ENCODE results near the gene XCL2.
A peak's percentile ranks its signal among the peaks of the same experiment; 100 is the strongest.

XCL2 gene

DNA sequence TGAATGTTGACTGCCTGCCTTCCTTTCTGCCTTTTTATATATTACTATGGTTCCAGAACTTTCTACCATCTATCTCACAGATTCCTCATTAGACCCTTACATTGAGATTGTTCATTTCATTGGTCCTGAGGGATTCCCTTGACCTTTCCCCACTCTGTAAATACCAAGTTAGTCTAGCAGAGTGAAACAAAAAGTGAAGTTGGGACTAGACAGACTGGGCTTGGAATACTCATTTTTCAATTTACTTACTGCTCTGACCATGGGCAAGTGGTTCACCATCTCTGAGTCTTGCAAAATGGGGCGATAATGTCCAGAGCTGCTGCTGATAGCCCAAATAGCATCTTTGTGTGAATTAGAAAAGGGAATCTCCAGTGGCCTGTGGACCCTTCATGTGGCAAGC, 38.8 kb downstream of the XCL2 start:
- H3K4me3 ChIP-seq (ENCODE audit: low read depth, low read length): no peak overlapping the region
- TF ChIP-seq, protein P1, sequence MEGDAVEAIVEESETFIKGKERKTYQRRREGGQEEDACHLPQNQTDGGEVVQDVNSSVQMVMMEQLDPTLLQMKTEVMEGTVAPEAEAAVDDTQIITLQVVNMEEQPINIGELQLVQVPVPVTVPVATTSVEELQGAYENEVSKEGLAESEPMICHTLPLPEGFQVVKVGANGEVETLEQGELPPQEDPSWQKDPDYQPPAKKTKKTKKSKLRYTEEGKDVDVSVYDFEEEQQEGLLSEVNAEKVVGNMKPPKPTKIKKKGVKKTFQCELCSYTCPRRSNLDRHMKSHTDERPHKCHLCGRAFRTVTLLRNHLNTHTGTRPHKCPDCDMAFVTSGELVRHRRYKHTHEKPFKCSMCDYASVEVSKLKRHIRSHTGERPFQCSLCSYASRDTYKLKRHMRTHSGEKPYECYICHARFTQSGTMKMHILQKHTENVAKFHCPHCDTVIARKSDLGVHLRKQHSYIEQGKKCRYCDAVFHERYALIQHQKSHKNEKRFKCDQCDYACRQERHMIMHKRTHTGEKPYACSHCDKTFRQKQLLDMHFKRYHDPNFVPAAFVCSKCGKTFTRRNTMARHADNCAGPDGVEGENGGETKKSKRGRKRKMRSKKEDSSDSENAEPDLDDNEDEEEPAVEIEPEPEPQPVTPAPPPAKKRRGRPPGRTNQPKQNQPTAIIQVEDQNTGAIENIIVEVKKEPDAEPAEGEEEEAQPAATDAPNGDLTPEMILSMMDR (IDR thresholded peaks at IDR 0.05; ENCODE audit: control insufficient read depth, extremely low read depth, insufficient read depth): no peak
- DNase-seq (ENCODE audit: low read depth): no peak

DNA sequence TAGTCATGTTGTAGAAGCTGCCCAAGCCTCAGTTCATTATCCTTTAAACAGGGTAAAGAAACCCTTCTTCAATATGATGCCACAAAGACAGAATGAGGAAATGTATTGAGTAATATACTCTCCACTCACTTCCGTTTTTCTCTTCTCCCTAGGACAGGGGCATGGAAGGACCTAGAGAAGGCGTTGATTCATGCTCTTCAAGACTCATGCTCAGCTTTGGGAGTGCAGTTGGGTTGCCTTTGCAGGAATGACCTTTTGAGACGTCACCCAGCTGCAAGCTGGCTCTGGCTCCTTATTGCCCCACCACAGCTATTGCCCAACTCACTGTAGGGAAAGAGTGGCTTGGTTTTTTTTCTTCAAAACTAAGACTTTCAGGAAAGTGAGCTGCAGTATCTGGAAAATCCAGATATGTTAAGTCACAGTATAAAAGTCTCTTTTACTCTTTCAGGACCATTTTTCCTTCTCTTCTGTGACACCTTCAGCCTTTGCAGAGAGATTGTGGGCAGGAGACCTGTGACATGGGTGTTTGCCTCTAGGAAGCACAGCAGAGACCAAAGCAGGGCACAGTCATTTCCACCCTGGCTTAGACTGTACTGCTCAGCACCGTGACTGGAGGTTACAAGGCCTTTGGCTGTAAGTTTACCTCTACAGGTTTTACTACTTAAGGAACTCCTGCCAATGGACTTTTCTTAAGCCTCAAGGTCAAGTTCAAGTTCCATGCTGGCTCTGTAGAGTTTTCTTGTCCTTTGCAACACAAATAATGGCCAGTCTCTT, 39.5 kb downstream of the XCL2 start:
- DNase-seq (ENCODE audit: low read depth): peak; percentile 10
- H3K4me3 ChIP-seq (ENCODE audit: low read depth, low read length): no peak overlapping the region

DNA sequence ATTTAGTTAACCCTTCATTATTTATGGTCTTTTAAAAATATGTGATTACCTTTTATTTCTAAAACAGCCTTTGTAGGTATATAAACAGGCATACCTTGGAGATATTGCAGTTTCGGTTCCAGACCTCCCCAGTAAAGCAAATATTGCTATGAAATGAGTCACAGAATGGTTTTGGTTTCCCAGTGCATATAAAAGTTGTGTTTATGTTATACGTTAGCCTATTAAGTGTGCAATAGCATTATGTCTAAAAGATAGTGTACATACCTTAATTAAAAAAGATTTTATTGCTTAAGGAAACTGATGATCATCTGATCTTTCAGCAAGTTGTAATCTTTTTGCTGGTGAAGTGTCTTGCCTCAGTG, 44.1 kb downstream of the XCL2 start:
- H3K4me3 ChIP-seq (ENCODE audit: low read depth, low read length): no peak overlapping the region
- peak; percentile 14 for DNase-seq (ENCODE audit: low read depth)
- TF ChIP-seq, protein P1 (IDR thresholded peaks at IDR 0.05; ENCODE audit: control insufficient read depth, extremely low read depth, insufficient read depth): no peak

More for the DNA sequence above, 39.5 kb downstream of the XCL2 start:
- TF ChIP-seq, protein P1 (IDR thresholded peaks at IDR 0.05; ENCODE audit: control insufficient read depth, extremely low read depth, insufficient read depth): no peak

DNA sequence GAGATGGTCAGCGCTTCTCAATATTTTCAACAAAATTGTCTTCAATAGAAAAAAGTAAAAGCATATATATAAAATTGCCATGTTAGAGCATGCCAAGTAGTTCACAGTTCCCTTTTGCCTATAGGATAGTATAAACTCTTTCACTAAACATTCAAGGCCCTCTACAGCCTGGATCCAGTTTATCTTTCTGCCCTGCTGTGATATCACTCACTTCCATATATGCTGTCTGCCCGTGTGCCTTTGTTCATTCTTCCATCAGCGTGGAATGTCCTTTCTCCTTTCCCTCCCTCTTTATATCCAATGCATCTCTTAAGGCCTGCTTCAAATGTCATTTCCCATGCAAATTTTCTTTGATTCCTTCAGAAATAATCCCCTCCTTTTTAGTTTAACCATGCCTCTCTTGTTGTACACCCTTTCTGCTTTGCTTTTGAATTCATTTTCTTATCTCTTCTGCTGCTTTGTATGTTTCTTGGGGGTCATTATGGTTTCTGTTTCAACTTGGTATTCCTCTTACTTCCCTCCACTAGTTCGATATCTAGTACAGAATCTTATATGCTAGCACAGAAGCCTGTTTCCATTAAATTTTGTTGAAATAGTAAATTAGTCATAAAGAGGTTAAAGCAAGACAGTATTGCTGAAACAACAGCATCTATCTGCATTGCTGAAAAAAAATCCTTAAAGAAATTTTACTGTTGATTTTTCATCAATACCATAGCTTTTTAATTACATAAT, 44.7 kb downstream of the XCL2 start:
- H3K4me3 ChIP-seq (ENCODE audit: low read depth, low read length): no peak overlapping the region
- no peak for DNase-seq (ENCODE audit: low read depth)
- TF ChIP-seq, protein P1 (IDR thresholded peaks at IDR 0.05; ENCODE audit: control insufficient read depth, extremely low read depth, insufficient read depth): no peak

DNA sequence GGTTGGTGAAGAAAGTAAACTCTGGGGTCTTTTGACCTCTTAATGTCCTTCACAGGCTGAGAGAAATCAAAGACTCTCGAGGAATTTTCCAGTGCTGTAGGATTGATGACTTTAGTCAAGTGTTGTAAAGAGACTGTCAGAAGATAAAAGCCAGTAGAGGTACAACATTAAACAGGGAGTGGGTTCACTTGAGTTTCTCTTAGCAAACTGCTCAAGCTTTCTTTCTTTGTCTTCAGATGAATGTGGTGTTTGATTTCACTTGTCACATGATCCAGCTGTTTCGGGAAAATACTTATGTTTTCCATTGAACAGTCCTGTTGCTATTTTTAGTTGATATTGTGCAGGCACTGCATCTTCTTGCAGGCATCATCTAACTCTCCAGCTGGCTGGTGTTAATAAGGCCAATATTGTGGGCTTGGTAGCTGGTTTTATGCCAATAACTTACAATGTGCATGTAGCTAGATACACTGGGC, 45.6 kb downstream of the XCL2 start:
- DNase-seq (ENCODE audit: low read depth): no peak
- TF ChIP-seq, protein P1 (IDR thresholded peaks at IDR 0.05; ENCODE audit: control insufficient read depth, extremely low read depth, insufficient read depth): no peak

DNA sequence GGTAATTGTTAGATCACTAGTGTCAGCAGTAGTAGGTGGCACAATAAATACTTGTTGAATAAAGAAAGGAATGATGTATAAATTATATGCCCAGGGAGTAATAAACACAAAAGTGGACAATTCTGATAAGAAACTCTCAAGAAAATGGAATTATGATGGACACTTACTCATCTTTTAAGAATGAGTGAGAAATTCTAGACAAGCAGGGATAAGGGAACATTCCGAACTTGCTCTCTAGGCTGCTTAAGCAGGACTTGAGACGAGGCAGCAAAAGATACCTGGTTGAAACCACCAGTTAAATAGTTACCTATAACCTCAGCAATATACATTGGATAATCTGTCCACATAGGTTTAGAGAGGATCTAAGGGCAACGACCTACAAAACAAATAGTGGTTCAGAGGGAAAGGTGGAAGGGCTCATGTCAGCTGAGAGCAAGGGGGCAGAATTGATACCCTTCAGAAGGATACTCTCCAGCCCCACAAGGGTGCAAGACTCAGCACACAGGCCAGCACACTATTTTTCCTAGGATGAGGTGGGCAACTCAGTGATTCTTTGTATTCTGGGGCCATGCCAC, 46.3 kb downstream of the XCL2 start:
- TF ChIP-seq, protein P1 (IDR thresholded peaks at IDR 0.05; ENCODE audit: control insufficient read depth, extremely low read depth, insufficient read depth): no peak
- no peak for DNase-seq (ENCODE audit: low read depth)

More for the DNA sequence above, 45.6 kb downstream of the XCL2 start:
- H3K4me3 ChIP-seq (ENCODE audit: low read depth, low read length): no peak overlapping the region

More for the DNA sequence above, 46.3 kb downstream of the XCL2 start:
- H3K4me3 ChIP-seq (ENCODE audit: low read depth, low read length): no peak overlapping the region
